ENCODE results near the gene ARFGAP1.

ARFGAP1 gene

GRCh38 chr20:63311833-63312243 is 39.2 kb downstream of the ARFGAP1 start:
- no peak overlapping the region for H3K9ac ChIP-seq (ENCODE audit: low read depth, low read length)
- no peaks in the 10 kb centered on the region for H3K36me3 ChIP-seq (ENCODE audit: insufficient read depth, low read length)
- peaks cover 9% of the 10 kb centered on the region for H4K20me1 ChIP-seq (ENCODE audit: insufficient read depth, low read length)
- H2AFZ ChIP-seq (ENCODE audit: low read depth, low read length) = no peak overlapping the region
- H3K4me1 ChIP-seq (ENCODE audit: insufficient read depth, low read length) = no peaks in the 10 kb centered on the region
- no peaks in the 10 kb centered on the region for H3K9me3 ChIP-seq (ENCODE audit: insufficient read depth, low read length, severe bottlenecking)
- H3K79me2 ChIP-seq (ENCODE audit: insufficient read depth, low read length) = no peaks in the 10 kb centered on the region
- DNase-seq = peak; percentile 51
- no peaks in the 10 kb centered on the region for H3K27me3 ChIP-seq (ENCODE audit: insufficient read depth, low read length, poor library complexity)
- no peak overlapping the region for H3K27ac ChIP-seq (ENCODE audit: low read length)
- H3K4me3 ChIP-seq (ENCODE audit: low read depth in 1 of 2, low read length in 2 of 2) = no peak overlapping the region
- TF ChIP-seq, protein P1, sequence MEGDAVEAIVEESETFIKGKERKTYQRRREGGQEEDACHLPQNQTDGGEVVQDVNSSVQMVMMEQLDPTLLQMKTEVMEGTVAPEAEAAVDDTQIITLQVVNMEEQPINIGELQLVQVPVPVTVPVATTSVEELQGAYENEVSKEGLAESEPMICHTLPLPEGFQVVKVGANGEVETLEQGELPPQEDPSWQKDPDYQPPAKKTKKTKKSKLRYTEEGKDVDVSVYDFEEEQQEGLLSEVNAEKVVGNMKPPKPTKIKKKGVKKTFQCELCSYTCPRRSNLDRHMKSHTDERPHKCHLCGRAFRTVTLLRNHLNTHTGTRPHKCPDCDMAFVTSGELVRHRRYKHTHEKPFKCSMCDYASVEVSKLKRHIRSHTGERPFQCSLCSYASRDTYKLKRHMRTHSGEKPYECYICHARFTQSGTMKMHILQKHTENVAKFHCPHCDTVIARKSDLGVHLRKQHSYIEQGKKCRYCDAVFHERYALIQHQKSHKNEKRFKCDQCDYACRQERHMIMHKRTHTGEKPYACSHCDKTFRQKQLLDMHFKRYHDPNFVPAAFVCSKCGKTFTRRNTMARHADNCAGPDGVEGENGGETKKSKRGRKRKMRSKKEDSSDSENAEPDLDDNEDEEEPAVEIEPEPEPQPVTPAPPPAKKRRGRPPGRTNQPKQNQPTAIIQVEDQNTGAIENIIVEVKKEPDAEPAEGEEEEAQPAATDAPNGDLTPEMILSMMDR (IDR thresholded peaks at IDR 0.05; ENCODE audit: borderline replicate concordance, extremely low read depth, low read length, poor library complexity, severe bottlenecking) = no peak
- no peak for TF ChIP-seq EZH2 (IDR thresholded peaks at IDR 0.05; ENCODE audit: borderline replicate concordance, low read depth, low read length, severe bottlenecking)
- H3K4me2 ChIP-seq (ENCODE audit: insufficient read depth, low read length) = no peak overlapping the region
- peak; percentile 66 for ATAC-seq (ENCODE audit: insufficient read depth, low read depth)

DNA sequence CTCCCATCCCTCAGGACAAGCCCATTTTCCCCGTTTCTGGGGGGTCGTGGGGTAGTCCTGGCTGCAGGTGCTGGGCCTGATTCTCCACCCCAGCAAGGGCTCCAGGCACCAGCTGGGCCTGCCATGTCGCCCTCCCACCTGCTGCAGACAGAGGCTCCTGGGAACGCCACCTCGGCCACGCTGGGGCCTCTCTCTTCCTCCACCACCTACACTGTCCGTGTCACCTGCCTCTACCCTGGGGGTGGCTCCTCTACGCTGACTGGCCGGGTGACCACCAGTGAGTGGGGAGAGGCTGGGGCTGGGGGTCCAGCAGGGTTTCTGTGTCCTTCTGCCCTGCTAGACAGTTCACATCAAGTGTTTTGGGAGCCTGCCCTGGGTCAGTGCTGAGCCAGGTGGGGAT is 39.7 kb downstream of the ARFGAP1 start:
- Histone ChIP-seq H2AFZ (ENCODE audit: low read depth, low read length) (no peak overlapping the region), H3K27ac (ENCODE audit: low read length) (no peak overlapping the region), H3K4me2 (ENCODE audit: insufficient read depth, low read length) (no peak overlapping the region), H3K36me3 (ENCODE audit: insufficient read depth, low read length) (no peaks in the 10 kb centered on the region), H4K20me1 (ENCODE audit: insufficient read depth, low read length) (peaks cover 9% of the 10 kb centered on the region), H3K9me3 (ENCODE audit: insufficient read depth, low read length, severe bottlenecking) (no peaks in the 10 kb centered on the region), H3K27me3 (ENCODE audit: insufficient read depth, low read length, poor library complexity) (no peaks in the 10 kb centered on the region), H3K4me1 (ENCODE audit: insufficient read depth, low read length) (no peaks in the 10 kb centered on the region), H3K4me3 (ENCODE audit: low read depth in 1 of 2, low read length in 2 of 2) (no peak overlapping the region), H3K79me2 (ENCODE audit: insufficient read depth, low read length) (no peaks in the 10 kb centered on the region), H3K9ac (ENCODE audit: low read depth, low read length) (no peak overlapping the region)
- no peak for TF ChIP-seq EZH2 (IDR thresholded peaks at IDR 0.05; ENCODE audit: borderline replicate concordance, low read depth, low read length, severe bottlenecking)
- TF ChIP-seq, protein P1 (IDR thresholded peaks at IDR 0.05; ENCODE audit: borderline replicate concordance, extremely low read depth, low read length, poor library complexity, severe bottlenecking) = no peak
- ATAC-seq (ENCODE audit: insufficient read depth, low read depth) = peak; percentile 57
- DNase-seq = no peak

GRCh38 chr20:63312690-63313348 is 40.2 kb downstream of the ARFGAP1 start:
- no peak overlapping the region for H3K9ac ChIP-seq (ENCODE audit: low read depth, low read length)
- H2AFZ ChIP-seq (ENCODE audit: low read depth, low read length) = no peak overlapping the region
- H4K20me1 ChIP-seq (ENCODE audit: insufficient read depth, low read length) = peaks cover 9% of the 10 kb centered on the region
- no peaks in the 10 kb centered on the region for H3K4me1 ChIP-seq (ENCODE audit: insufficient read depth, low read length)
- no peak for TF ChIP-seq EZH2 (IDR thresholded peaks at IDR 0.05; ENCODE audit: borderline replicate concordance, low read depth, low read length, severe bottlenecking)
- TF ChIP-seq, protein P1 (IDR thresholded peaks at IDR 0.05; ENCODE audit: borderline replicate concordance, extremely low read depth, low read length, poor library complexity, severe bottlenecking) = no peak
- H3K36me3 ChIP-seq (ENCODE audit: insufficient read depth, low read length) = no peaks in the 10 kb centered on the region
- DNase-seq (no peak), ATAC-seq (ENCODE audit: insufficient read depth, low read depth) (no peak)
- H3K4me3 ChIP-seq (ENCODE audit: low read depth in 1 of 2, low read length in 2 of 2) = no peak overlapping the region
- H3K4me2 ChIP-seq (ENCODE audit: insufficient read depth, low read length) = no peak overlapping the region
- no peaks in the 10 kb centered on the region for H3K27me3 ChIP-seq (ENCODE audit: insufficient read depth, low read length, poor library complexity)
- H3K79me2 ChIP-seq (ENCODE audit: insufficient read depth, low read length) = no peaks in the 10 kb centered on the region
- no peaks in the 10 kb centered on the region for H3K9me3 ChIP-seq (ENCODE audit: insufficient read depth, low read length, severe bottlenecking)
- H3K27ac ChIP-seq (ENCODE audit: low read length) = no peak overlapping the region

All from DND-41 (cell line).